HL-60 (cell line): Measurements from ENCODE around the gene SNRK.

ENCODE experiments used
- DNase-seq, 2 experiments: peaks; one replicate each; pipeline ENCODE4 v3.0.0-alpha.2; 2010 to 2020; ENCODE audit warnings: low read depth in 1 of 2, low spot score in 1 of 2
- H3K27ac ChIP-seq: fragments of 250-450 bp; sonication (Bioruptor Pico); replicated peaks from 2 replicates; pipeline ENCODE4 v1.5.1; 2020; ENCODE audit warnings: mild to moderate bottlenecking, moderate library complexity
- H3K27me3 ChIP-seq: fragments of 250-450 bp; sonication (Bioruptor Pico); 2 replicates; pipeline ENCODE4 v1.5.1; 2021; ENCODE audit warnings: mild to moderate bottlenecking, moderate library complexity; ENCODE audit not compliant: insufficient read depth, poor library complexity, severe bottlenecking
- H3K4me3 ChIP-seq: replicated peaks from 2 replicates; pipeline ENCODE4 v1.5.1; 2011; ENCODE audit warnings: mild to moderate bottlenecking, control low read depth, low read length; ENCODE audit not compliant: insufficient read depth
- CTCF ChIP-seq: IDR thresholded peaks from one replicate; pipeline ENCODE4 v1.5.1; 2011; ENCODE audit warnings: low read length, control low read depth, inconsistent platforms; ENCODE audit not compliant: insufficient read depth
- GABPA ChIP-seq: IDR thresholded peaks from 2 replicates; pipeline ENCODE4 v1.6.1; 2012; ENCODE audit warnings: low read depth
- POLR2AphosphoS5 ChIP-seq: IDR thresholded peaks from 2 replicates; pipeline ENCODE4 v1.6.1; 2012; ENCODE audit warnings: low read depth
- SPI1 ChIP-seq: IDR thresholded peaks from 2 replicates; pipeline ENCODE4 v1.6.1; 2012; ENCODE audit warnings: low read depth, mild to moderate bottlenecking, borderline replicate concordance
- TF ChIP-seq, protein P1 (sequence below): IDR thresholded peaks from 2 replicates; pipeline ENCODE4 v1.6.1; 2012; ENCODE audit warnings: low read depth; ENCODE audit not compliant: insufficient replicate concordance

The SNRK gene

GRCh38 chr3:43348852-43349574 is 62.7 kb downstream of the SNRK start:
- no peak overlapping the region for H3K27ac ChIP-seq
- no peak for DNase-seq
- H3K4me3 ChIP-seq, result no peak overlapping the region
- TF ChIP-seq GABPA, result no peak
- no peak for TF ChIP-seq CTCF
- TF ChIP-seq, protein P1, sequence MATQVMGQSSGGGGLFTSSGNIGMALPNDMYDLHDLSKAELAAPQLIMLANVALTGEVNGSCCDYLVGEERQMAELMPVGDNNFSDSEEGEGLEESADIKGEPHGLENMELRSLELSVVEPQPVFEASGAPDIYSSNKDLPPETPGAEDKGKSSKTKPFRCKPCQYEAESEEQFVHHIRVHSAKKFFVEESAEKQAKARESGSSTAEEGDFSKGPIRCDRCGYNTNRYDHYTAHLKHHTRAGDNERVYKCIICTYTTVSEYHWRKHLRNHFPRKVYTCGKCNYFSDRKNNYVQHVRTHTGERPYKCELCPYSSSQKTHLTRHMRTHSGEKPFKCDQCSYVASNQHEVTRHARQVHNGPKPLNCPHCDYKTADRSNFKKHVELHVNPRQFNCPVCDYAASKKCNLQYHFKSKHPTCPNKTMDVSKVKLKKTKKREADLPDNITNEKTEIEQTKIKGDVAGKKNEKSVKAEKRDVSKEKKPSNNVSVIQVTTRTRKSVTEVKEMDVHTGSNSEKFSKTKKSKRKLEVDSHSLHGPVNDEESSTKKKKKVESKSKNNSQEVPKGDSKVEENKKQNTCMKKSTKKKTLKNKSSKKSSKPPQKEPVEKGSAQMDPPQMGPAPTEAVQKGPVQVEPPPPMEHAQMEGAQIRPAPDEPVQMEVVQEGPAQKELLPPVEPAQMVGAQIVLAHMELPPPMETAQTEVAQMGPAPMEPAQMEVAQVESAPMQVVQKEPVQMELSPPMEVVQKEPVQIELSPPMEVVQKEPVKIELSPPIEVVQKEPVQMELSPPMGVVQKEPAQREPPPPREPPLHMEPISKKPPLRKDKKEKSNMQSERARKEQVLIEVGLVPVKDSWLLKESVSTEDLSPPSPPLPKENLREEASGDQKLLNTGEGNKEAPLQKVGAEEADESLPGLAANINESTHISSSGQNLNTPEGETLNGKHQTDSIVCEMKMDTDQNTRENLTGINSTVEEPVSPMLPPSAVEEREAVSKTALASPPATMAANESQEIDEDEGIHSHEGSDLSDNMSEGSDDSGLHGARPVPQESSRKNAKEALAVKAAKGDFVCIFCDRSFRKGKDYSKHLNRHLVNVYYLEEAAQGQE, result no peak
- TF ChIP-seq POLR2AphosphoS5, result no peak
- no peak for TF ChIP-seq SPI1
- no peaks in the 10 kb centered on the region for H3K27me3 ChIP-seq

DNA sequence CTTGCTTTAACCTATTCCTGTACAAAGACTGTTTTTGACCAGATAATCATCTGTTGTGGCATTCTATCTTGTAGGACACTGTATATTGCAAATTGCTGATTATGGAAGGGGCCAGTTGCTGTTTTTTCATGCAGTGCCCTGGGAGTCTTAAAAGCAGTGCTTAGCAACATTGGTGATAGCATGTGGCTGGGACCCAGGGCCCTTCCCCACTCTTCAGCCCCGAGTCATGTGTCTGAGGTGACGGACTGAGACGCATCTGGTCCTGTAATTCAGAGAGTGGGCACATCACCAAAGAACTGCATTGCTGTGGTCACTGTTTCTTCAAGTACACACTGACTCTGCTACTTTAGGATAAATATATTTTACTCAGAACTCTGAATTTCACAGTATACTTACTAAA is 63.4 kb downstream of the SNRK start:
- no peak for DNase-seq
- H3K4me3 ChIP-seq, result no peak overlapping the region
- TF ChIP-seq, protein P1, result no peak
- TF ChIP-seq SPI1, result no peak
- TF ChIP-seq CTCF, result no peak
- no peak for TF ChIP-seq POLR2AphosphoS5
- no peak for TF ChIP-seq GABPA
- no peaks in the 10 kb centered on the region for H3K27me3 ChIP-seq
- no peak overlapping the region for H3K27ac ChIP-seq

DNA sequence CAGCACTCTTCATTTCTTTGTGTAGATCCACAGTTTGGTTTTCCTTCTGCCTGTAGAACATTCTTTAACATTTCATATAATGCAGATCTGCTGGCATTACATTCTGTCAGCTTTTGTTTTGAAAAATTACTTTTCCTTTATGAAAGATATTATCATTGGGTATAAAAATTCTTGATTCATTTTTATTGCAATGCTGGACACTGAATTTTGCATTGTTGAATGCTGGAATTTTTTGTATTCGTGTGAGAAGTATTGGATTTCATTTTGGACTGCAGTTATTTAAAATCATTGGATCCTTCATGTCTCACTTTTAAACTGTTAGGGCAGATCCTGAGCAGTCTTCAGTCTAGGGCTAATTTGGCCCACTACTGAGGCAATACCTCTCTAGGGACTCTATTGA is 67.1 kb downstream of the SNRK start:
- H3K27ac ChIP-seq, result no peak overlapping the region
- DNase-seq, result no peak
- H3K27me3 ChIP-seq, result no peaks in the 10 kb centered on the region
- TF ChIP-seq GABPA, result no peak
- TF ChIP-seq SPI1, result no peak
- TF ChIP-seq POLR2AphosphoS5, result no peak
- TF ChIP-seq, protein P1, result no peak
- TF ChIP-seq CTCF, result no peak
- no peak overlapping the region for H3K4me3 ChIP-seq
